Measurements from ENCODE around the gene RAB34.

RAB34 gene, protein sequence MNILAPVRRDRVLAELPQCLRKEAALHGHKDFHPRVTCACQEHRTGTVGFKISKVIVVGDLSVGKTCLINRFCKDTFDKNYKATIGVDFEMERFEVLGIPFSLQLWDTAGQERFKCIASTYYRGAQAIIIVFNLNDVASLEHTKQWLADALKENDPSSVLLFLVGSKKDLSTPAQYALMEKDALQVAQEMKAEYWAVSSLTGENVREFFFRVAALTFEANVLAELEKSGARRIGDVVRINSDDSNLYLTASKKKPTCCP

DNA sequence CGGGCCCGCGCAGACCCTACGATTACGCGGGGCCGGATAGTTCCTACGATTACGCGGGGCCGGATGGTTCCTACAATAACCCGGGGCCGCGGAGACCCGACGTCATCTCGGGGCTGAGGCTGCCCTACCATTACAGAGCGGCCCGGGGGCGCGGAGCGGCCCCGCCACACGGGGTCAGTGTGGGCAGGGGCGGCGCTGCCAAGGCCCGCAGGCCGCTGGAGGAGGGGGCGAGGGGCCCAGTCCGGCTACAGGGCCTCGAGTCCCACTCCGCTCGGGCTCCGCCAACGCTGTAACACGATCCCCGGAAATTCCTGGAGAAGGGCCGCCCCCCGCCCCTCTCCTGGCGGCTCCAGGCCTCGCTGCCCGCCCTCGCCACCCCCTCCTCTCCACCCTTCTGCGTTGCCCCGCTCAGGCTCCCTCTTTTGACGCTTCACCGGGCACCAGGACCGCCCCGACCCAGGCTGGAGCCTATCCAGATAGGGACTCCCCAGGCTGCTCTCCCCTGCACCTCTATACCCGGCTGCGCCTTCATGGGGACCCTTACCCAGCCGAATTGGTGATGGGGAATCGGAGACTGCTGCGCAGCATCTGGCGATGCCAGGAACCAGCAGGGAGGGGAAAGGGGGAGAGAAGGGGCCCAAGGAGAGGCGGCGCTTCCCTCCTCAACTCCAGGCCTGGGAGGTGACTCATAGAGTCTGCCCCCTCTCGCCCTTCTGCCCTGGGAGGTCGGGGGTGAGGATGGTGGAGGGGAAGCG is at the start of gene RAB34:
TSS of gene RAB34 (minus strand) at position 291 of the 755 bp plus-strand sequence. CDS start 602 bp downstream, outside the sequence.
- H3K36me3 ChIP-seq (ENCODE audit: control insufficient read depth in 2 of 2, insufficient read depth in 2 of 2, low read length in 2 of 2) = peaks cover 6 to 13% of the 10 kb centered on the region in 2 donors
- peak within 1 kb of the TSS; percentile 54 to 63 for H3K4me3 ChIP-seq (ENCODE audit: low read length in 2 of 2)
- peak within 1 kb of the TSS; percentile 71 to 82 for H3K27ac ChIP-seq (ENCODE audit: low read depth in 2 of 2, low read length in 2 of 2)
- H3K4me1 ChIP-seq (ENCODE audit: control insufficient read depth in 2 of 2, insufficient read depth in 2 of 2, low read length in 2 of 2) = peaks cover 38 to 43% of the 10 kb centered on the region in 2 donors
- peak within 1 kb of the TSS; percentile 54 to 62 for H3K9ac ChIP-seq (ENCODE audit: low read depth in 1 of 2, low read length in 2 of 2)
- H3K27me3 ChIP-seq (ENCODE audit: control insufficient read depth in 2 of 2, insufficient read depth in 2 of 2, low read length in 2 of 2) = peaks cover 0 to 6% of the 10 kb centered on the region in 2 donors
- no peaks in the 10 kb centered on the region for H3K9me3 ChIP-seq (ENCODE audit: control insufficient read depth in 2 of 2, low read length in 2 of 2)

DNA sequence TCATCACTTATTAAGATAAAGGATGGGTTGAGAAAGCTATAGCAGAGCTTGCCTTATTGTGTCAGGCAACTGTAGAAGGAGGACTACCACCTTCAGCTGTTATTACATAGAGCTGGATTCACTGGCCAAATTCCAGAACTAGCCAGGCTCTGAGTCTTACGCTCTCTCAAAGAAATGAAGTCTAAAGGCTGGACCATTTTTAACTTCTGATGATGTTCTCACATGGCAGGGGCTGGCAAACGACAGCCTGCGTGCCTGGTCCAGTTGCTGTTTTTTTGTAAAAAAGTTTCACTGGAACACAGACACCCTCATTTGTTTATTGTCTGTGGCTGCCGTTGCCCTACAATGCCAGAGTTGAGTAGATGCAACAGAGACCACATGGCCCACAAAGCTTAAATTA is 47.4 kb upstream of the RAB34 start:
- H3K4me1 ChIP-seq (ENCODE audit: control insufficient read depth in 2 of 2, insufficient read depth in 2 of 2, low read length in 2 of 2) = peaks cover 3% of the 10 kb centered on the region in 2 donors
- no peak overlapping the region for H3K9ac ChIP-seq (ENCODE audit: low read depth in 1 of 2, low read length in 2 of 2)
- no peak overlapping the region for H3K27ac ChIP-seq (ENCODE audit: low read depth in 2 of 2, low read length in 2 of 2)
- peaks cover 19 to 25% of the 10 kb centered on the region in 2 donors for H3K36me3 ChIP-seq (ENCODE audit: control insufficient read depth in 2 of 2, insufficient read depth in 2 of 2, low read length in 2 of 2)
- no peaks in the 10 kb centered on the region for H3K27me3 ChIP-seq (ENCODE audit: control insufficient read depth in 2 of 2, insufficient read depth in 2 of 2, low read length in 2 of 2)
- H3K4me3 ChIP-seq (ENCODE audit: low read length in 2 of 2) = no peak overlapping the region
- no peaks in the 10 kb centered on the region for H3K9me3 ChIP-seq (ENCODE audit: control insufficient read depth in 2 of 2, low read length in 2 of 2)

DNA sequence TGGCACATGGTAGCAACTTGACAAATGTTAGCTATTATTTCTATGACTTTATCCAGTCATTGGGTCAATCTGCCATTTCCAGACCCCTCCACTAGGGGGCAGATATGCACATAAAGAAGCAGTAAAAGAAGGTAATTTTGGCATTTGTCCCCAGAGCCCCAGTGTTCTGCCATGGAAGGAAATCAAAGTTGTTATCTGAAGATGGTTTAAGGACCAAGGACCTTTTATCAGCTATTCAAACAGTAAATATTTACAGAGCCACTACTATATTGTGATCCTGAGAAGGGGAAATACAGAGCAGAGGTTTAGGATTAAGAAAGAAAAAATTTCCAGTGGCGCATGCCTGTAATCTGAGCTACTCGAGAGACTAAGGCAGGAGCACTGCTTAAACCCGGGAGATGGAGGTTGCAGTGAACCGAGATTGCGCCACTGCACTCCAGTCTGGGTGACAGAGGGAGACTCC is 46.2 kb upstream of the RAB34 start:
- H3K4me1 ChIP-seq (ENCODE audit: control insufficient read depth in 2 of 2, insufficient read depth in 2 of 2, low read length in 2 of 2) = peaks cover 3% of the 10 kb centered on the region in 2 donors
- no peak overlapping the region for H3K4me3 ChIP-seq (ENCODE audit: low read length in 2 of 2)
- H3K36me3 ChIP-seq (ENCODE audit: control insufficient read depth in 2 of 2, insufficient read depth in 2 of 2, low read length in 2 of 2) = peaks cover 31 to 34% of the 10 kb centered on the region in 2 donors
- H3K27ac ChIP-seq (ENCODE audit: low read depth in 2 of 2, low read length in 2 of 2) = no peak overlapping the region
- H3K9me3 ChIP-seq (ENCODE audit: control insufficient read depth in 2 of 2, low read length in 2 of 2) = no peaks in the 10 kb centered on the region
- no peaks in the 10 kb centered on the region for H3K27me3 ChIP-seq (ENCODE audit: control insufficient read depth in 2 of 2, insufficient read depth in 2 of 2, low read length in 2 of 2)
- H3K9ac ChIP-seq (ENCODE audit: low read depth in 1 of 2, low read length in 2 of 2) = no peak overlapping the region

DNA sequence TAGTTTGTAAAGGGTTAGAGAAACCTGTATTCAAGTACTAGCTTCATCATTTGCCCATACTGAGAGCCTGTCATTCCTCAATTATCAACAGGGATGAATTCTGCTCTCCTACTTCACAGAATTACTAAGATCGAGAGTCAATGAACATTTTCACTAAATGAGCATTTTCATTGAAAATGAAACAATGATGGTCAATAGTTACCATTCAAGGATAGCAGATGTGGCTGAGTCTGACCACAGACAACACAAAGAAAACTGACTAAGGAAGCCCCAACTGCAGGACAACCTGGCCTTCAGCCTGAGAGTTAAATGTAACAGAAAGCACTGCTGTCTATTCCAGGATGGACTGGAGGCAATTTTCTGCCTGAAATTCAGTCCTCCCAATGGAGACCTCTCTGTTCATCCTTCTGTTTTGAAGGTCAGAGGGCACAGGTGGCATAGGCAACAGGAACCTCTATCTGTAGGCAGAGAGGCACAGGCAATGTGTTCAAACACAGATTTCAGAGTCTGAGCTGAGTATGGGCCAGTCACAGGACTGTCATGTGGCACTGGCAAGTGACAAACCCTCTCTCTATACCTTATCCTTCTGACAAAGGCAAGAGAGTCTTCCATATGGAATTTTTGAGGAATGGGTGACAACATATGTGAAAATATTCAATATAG is 45.6 kb upstream of the RAB34 start:
- Histone ChIP-seq H3K4me1 (ENCODE audit: control insufficient read depth in 2 of 2, insufficient read depth in 2 of 2, low read length in 2 of 2) (peaks cover 3% of the 10 kb centered on the region in 2 donors), H3K27me3 (ENCODE audit: control insufficient read depth in 2 of 2, insufficient read depth in 2 of 2, low read length in 2 of 2) (no peaks in the 10 kb centered on the region), H3K36me3 (ENCODE audit: control insufficient read depth in 2 of 2, insufficient read depth in 2 of 2, low read length in 2 of 2) (peaks cover 37 to 40% of the 10 kb centered on the region in 2 donors), H3K9ac (ENCODE audit: low read depth in 1 of 2, low read length in 2 of 2) (no peak overlapping the region), H3K4me3 (ENCODE audit: low read length in 2 of 2) (no peak overlapping the region), H3K9me3 (ENCODE audit: control insufficient read depth in 2 of 2, low read length in 2 of 2) (no peaks in the 10 kb centered on the region), H3K27ac (ENCODE audit: low read depth in 2 of 2, low read length in 2 of 2) (no peak overlapping the region)

DNA sequence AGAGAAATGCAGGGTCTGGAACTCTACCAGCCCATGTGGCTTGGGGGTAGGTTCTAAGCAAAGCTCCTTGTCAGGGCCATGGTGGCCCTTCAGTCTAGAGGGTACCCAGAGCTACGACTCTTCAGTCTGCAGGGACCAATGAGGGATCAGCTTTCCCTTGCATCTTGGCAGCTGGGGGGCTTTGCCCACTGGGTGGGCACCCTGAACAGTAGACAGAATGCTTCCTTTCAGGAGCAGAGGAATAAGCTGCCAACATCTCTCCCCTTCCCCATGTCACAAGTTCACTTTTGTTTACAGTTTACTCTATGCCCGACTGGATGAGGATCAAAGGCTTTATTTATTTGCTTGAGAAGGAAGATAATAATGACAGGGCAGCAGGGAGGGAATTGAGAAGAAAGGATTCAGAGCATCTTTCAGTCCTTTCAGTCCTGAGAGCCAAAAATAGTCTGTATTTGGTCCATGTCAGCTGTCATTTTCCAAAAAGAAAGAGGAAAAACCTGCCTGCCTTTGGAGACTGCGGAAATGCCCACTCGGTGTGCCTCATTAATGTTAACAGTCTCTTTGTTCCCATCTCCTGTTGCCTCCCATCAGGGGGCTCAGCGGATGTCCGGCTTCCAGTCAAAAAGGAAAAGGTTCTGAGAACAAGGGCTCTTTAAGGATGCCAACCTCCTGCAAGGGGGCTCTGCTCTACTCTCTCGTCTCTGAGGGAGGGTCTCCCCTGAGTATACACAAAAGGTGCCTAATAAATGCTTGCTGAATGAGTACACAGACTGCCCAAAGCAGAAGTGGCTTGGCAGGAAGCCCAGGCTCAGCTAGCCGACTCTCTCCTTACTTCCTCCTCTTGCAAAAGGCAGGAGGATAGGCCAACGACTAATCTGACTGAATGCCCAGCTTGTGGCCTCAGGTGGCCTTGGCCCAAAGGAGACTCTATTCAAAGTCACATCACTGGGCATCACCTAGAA is 43.2 kb upstream of the RAB34 start:
- H3K4me1 ChIP-seq (ENCODE audit: control insufficient read depth in 2 of 2, insufficient read depth in 2 of 2, low read length in 2 of 2) = peaks cover 3% of the 10 kb centered on the region in 2 donors
- no peak overlapping the region for H3K4me3 ChIP-seq (ENCODE audit: low read length in 2 of 2)
- no peak overlapping the region for H3K27ac ChIP-seq (ENCODE audit: low read depth in 2 of 2, low read length in 2 of 2)
- H3K9me3 ChIP-seq (ENCODE audit: control insufficient read depth in 2 of 2, low read length in 2 of 2) = no peaks in the 10 kb centered on the region
- peaks cover 39 to 48% of the 10 kb centered on the region in 2 donors for H3K36me3 ChIP-seq (ENCODE audit: control insufficient read depth in 2 of 2, insufficient read depth in 2 of 2, low read length in 2 of 2)
- no peak overlapping the region for H3K9ac ChIP-seq (ENCODE audit: low read depth in 1 of 2, low read length in 2 of 2)
- no peaks in the 10 kb centered on the region for H3K27me3 ChIP-seq (ENCODE audit: control insufficient read depth in 2 of 2, insufficient read depth in 2 of 2, low read length in 2 of 2)

DNA sequence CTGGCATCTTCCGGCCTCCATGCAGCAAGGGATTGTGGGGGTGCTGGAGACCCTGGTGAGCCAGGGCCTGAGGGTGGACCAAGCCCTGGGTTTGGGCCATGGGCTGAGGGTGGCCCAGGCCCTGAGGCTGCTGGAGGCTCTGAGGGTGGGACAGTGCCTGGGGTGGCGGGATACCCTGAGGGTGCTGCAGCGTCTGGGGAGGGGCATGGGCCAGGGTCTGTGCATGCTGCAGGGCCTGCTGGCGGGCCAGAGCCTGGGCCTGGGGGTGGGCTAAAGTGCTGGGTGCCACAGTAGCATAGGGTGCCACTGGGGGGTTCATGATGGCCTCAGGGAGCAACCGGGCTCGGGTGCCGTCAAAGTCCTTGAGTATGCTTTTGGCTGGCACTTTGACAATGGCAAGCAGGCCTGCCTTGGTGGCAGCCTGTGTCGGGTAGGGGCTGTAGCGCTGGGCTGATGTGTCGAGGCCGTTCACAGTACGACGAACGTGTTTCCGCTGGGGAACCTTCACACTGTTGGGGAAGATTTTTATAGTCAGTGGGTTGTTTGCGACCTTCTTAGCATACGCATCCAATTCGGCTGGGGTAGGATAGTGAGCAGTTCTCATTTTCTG is 41.7 kb upstream of the RAB34 start:
- no peak overlapping the region for H3K27ac ChIP-seq (ENCODE audit: low read depth in 2 of 2, low read length in 2 of 2)
- H3K4me1 ChIP-seq (ENCODE audit: control insufficient read depth in 2 of 2, insufficient read depth in 2 of 2, low read length in 2 of 2) = peaks cover 3% of the 10 kb centered on the region in 2 donors
- no peaks in the 10 kb centered on the region for H3K27me3 ChIP-seq (ENCODE audit: control insufficient read depth in 2 of 2, insufficient read depth in 2 of 2, low read length in 2 of 2)
- H3K9me3 ChIP-seq (ENCODE audit: control insufficient read depth in 2 of 2, low read length in 2 of 2) = no peaks in the 10 kb centered on the region
- no peak overlapping the region for H3K4me3 ChIP-seq (ENCODE audit: low read length in 2 of 2)
- H3K36me3 ChIP-seq (ENCODE audit: control insufficient read depth in 2 of 2, insufficient read depth in 2 of 2, low read length in 2 of 2) = peaks cover 34 to 36% of the 10 kb centered on the region in 2 donors
- no peak overlapping the region for H3K9ac ChIP-seq (ENCODE audit: low read depth in 1 of 2, low read length in 2 of 2)

DNA sequence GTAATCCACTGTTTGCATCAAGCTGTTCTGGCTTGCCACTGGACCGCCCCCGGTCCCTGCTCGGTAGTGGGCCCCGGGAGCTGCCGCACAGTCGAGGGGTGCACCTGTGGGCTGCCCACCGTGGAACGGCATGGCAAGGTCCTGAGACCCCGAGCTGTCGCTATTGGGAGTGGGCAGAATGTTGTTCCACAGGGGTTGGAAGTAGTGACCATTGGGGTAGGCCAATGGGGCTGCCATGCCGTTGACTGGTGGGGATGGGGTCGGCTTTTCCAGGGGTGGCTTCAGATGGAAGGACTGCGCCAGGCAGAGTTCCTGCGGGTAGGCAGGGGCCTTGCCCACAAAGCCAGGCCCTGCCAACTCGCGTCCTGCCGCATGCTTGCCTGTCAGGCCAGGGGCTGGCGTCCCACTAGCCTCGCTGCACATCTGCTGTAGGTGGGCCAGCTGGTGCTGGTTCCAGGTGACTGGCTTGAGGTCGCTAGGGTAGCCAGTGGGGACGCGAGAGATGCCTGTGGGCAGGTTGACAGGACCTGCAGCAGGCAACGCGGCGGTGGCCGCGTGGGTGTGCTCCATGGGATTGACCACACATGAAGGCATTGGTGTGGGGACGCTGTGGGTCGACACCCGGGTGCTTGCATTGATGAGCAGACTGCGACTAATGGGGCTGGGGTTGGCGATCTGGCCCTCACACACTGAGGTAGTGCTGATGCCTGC is 40.9 kb upstream of the RAB34 start:
- peaks cover 34 to 36% of the 10 kb centered on the region in 2 donors for H3K36me3 ChIP-seq (ENCODE audit: control insufficient read depth in 2 of 2, insufficient read depth in 2 of 2, low read length in 2 of 2)
- no peak overlapping the region for H3K4me3 ChIP-seq (ENCODE audit: low read length in 2 of 2)
- H3K4me1 ChIP-seq (ENCODE audit: control insufficient read depth in 2 of 2, insufficient read depth in 2 of 2, low read length in 2 of 2) = peaks cover 3% of the 10 kb centered on the region in 2 donors
- no peaks in the 10 kb centered on the region for H3K9me3 ChIP-seq (ENCODE audit: control insufficient read depth in 2 of 2, low read length in 2 of 2)
- no peak overlapping the region for H3K9ac ChIP-seq (ENCODE audit: low read depth in 1 of 2, low read length in 2 of 2)
- H3K27me3 ChIP-seq (ENCODE audit: control insufficient read depth in 2 of 2, insufficient read depth in 2 of 2, low read length in 2 of 2) = no peaks in the 10 kb centered on the region
- no peak overlapping the region for H3K27ac ChIP-seq (ENCODE audit: low read depth in 2 of 2, low read length in 2 of 2)

DNA sequence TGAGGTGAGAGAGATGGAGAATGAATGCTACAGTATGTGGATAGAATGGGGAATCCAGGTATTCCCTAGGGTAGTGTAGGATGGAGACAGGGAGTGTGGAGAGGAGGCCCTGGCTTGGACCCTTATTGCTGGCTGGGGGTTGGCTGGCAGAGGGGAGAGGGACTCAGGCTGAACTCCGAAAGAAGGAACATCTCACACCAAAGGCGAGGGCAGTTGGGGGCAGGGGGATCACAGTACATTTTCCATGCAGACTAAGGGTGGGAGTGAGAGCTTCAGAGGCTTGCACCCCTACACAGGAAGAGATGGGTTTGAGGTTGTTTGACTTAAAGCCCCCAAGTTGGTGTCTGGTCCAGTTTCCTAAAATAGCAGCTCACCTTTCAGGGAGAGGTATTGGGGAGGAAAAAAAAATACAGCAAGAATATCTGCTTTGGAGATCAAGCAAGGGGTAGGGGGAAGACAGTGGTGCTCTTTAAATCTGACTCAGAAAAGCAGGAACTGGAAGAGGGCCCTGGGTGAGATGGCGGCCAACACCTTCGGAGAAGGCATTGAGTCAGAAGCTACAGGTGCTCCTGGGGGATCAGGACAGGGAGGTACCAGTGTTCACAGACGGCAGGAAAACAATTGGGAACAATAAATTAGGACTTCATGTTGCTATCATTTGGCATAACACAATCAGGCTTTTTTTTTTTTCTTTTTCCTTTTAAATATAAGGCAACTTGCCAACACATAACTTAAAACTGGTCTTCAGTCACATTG is 38.6 kb upstream of the RAB34 start:
- no peak overlapping the region for H3K27ac ChIP-seq (ENCODE audit: low read depth in 2 of 2, low read length in 2 of 2)
- peaks cover 31 to 39% of the 10 kb centered on the region in 2 donors for H3K36me3 ChIP-seq (ENCODE audit: control insufficient read depth in 2 of 2, insufficient read depth in 2 of 2, low read length in 2 of 2)
- no peak overlapping the region for H3K9ac ChIP-seq (ENCODE audit: low read depth in 1 of 2, low read length in 2 of 2)
- no peaks in the 10 kb centered on the region for H3K4me1 ChIP-seq (ENCODE audit: control insufficient read depth in 2 of 2, insufficient read depth in 2 of 2, low read length in 2 of 2)
- H3K27me3 ChIP-seq (ENCODE audit: control insufficient read depth in 2 of 2, insufficient read depth in 2 of 2, low read length in 2 of 2) = no peaks in the 10 kb centered on the region
- H3K4me3 ChIP-seq (ENCODE audit: low read length in 2 of 2) = no peak overlapping the region
- no peaks in the 10 kb centered on the region for H3K9me3 ChIP-seq (ENCODE audit: control insufficient read depth in 2 of 2, low read length in 2 of 2)

All from mucosa of rectum (tissue), 2 donors.